ENCODE results near the gene ENAM.

ENAM gene

GRCh38 chr4:70628444-70628843 is at the start of gene ENAM:
Gene ENAM (plus strand): TSS chr4:70628744. CDS start chr4:70629501, 757 bp downstream.
- no peak within 1 kb of the TSS for H2AFZ ChIP-seq (ENCODE audit: low read length)

DNA sequence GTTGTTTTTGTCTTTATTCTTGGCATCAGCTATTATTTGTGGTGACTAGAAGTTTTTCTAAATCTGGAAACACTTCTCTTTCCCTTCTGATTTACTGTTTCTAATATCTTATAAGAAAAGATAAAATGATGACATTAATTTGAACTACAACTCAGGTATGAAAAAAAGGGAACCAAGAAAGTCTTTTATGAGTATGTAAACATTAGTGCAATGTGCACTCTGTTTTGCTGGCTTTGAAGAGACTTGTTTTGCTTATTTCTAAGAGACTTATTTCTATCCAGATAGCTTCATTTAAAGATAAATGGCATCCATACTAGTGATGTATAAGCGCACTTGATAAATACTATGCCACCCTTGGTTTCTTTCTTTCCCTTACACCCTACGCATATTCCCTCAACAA is 46.6 kb upstream of the ENAM start:
- H3K4me1 ChIP-seq (ENCODE audit: insufficient read depth, low read length, severe bottlenecking) = no peaks in the 10 kb centered on the region
- no peaks in the 10 kb centered on the region for H3K9me3 ChIP-seq (ENCODE audit: low read length)
- H3K27ac ChIP-seq (ENCODE audit: low read depth, low read length, poor library complexity, severe bottlenecking) = no peak overlapping the region
- H3K9me2 ChIP-seq (ENCODE audit: low read depth, low read length) = no peaks in the 10 kb centered on the region
- no peaks in the 10 kb centered on the region for H3F3A ChIP-seq (ENCODE audit: insufficient read depth, low read length)
- H3K27me3 ChIP-seq (ENCODE audit: insufficient read depth, low read length) = no peaks in the 10 kb centered on the region
- no peak overlapping the region for H3K9ac ChIP-seq (ENCODE audit: low read length)
- no peak overlapping the region for H3K4me2 ChIP-seq (ENCODE audit: low read length)
- no peaks in the 10 kb centered on the region for H3K79me2 ChIP-seq (ENCODE audit: insufficient read depth, low read length)
- H4K20me1 ChIP-seq (ENCODE audit: insufficient read depth, low read length) = no peaks in the 10 kb centered on the region
- no peaks in the 10 kb centered on the region for H3K36me3 ChIP-seq (ENCODE audit: insufficient read depth, low read length)
- no peak overlapping the region for H2AFZ ChIP-seq (ENCODE audit: low read length)
- H3K4me3 ChIP-seq (ENCODE audit: low read depth, low read length, poor library complexity, severe bottlenecking) = no peak overlapping the region
- TF ChIP-seq CTCF (IDR thresholded peaks at IDR 0.05; ENCODE audit: low read length) = no peak
- no peak for TF ChIP-seq EZH2 (IDR thresholded peaks at IDR 0.05; ENCODE audit: borderline replicate concordance, low read length)

More at GRCh38 chr4:70628444-70628843, at the start of gene ENAM:
- H3K27me3 ChIP-seq (ENCODE audit: insufficient read depth, low read length) = no peaks in the 10 kb centered on the region
- TF ChIP-seq CTCF (IDR thresholded peaks at IDR 0.05; ENCODE audit: low read length) = no peak
- TF ChIP-seq EZH2 (IDR thresholded peaks at IDR 0.05; ENCODE audit: borderline replicate concordance, low read length) = no peak
- H3K36me3 ChIP-seq (ENCODE audit: insufficient read depth, low read length) = no peaks in the 10 kb centered on the region
- H3K9ac ChIP-seq (ENCODE audit: low read length) = no peak within 1 kb of the TSS
- no peaks in the 10 kb centered on the region for H3K79me2 ChIP-seq (ENCODE audit: insufficient read depth, low read length)
- no peaks in the 10 kb centered on the region for H3K9me2 ChIP-seq (ENCODE audit: low read depth, low read length)
- peaks cover 8% of the 10 kb centered on the region for H3K4me1 ChIP-seq (ENCODE audit: insufficient read depth, low read length, severe bottlenecking)
- no peak within 1 kb of the TSS for H3K4me3 ChIP-seq (ENCODE audit: low read depth, low read length, poor library complexity, severe bottlenecking)
- no peaks in the 10 kb centered on the region for H4K20me1 ChIP-seq (ENCODE audit: insufficient read depth, low read length)
- no peaks in the 10 kb centered on the region for H3K9me3 ChIP-seq (ENCODE audit: low read length)
- H3K4me2 ChIP-seq (ENCODE audit: low read length) = no peak within 1 kb of the TSS
- no peaks in the 10 kb centered on the region for H3F3A ChIP-seq (ENCODE audit: insufficient read depth, low read length)
- H3K27ac ChIP-seq (ENCODE audit: low read depth, low read length, poor library complexity, severe bottlenecking) = no peak within 1 kb of the TSS

DNA sequence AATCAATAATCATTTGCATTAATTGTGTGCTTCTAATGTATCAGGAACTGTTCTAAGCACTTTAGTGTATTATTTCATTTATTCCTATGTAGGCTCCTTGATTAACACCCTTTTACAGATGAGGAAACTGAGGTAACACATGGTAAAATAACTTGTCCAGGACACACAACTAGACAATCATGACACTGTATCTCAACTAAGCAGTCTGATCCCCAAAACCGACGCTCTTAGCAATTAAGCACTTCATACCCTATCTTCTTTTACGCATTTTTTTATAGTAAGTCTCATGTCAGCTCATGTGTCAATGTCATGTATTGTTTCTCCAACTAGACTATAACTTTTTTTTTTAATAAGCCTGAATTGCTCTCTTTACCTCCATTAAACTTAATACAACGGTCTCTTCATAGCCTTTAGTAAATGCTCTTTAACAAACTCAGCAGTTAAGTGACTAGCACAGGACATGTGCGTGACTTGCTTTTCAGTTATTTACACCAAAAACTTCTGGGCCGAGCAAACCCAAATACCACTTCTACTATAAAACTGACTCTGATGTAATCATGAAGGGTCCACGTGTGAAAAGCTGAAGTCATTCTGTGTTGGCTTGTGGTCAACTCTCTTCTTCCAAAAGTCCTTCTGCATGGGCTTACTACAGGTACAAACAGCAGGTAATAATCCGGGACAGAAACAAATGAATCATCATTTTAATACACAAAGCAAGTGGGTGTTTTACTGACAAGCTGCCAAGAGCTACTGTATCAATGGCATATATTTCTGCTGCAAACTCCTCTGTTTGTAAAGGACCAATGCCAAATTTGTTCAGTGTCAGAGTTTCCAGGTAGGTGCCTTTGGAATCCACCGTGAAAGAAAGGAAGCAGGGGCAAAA is 44.4 kb upstream of the ENAM start:
- H3K36me3 ChIP-seq (ENCODE audit: insufficient read depth, low read length) = no peaks in the 10 kb centered on the region
- H3F3A ChIP-seq (ENCODE audit: insufficient read depth, low read length) = no peaks in the 10 kb centered on the region
- no peaks in the 10 kb centered on the region for H3K79me2 ChIP-seq (ENCODE audit: insufficient read depth, low read length)
- H3K4me3 ChIP-seq (ENCODE audit: low read depth, low read length, poor library complexity, severe bottlenecking) = no peak overlapping the region
- no peaks in the 10 kb centered on the region for H3K4me1 ChIP-seq (ENCODE audit: insufficient read depth, low read length, severe bottlenecking)
- H3K4me2 ChIP-seq (ENCODE audit: low read length) = no peak overlapping the region
- no peak for TF ChIP-seq EZH2 (IDR thresholded peaks at IDR 0.05; ENCODE audit: borderline replicate concordance, low read length)
- no peaks in the 10 kb centered on the region for H4K20me1 ChIP-seq (ENCODE audit: insufficient read depth, low read length)
- H3K27ac ChIP-seq (ENCODE audit: low read depth, low read length, poor library complexity, severe bottlenecking) = no peak overlapping the region
- H3K9ac ChIP-seq (ENCODE audit: low read length) = no peak overlapping the region
- no peaks in the 10 kb centered on the region for H3K9me2 ChIP-seq (ENCODE audit: low read depth, low read length)
- H2AFZ ChIP-seq (ENCODE audit: low read length) = no peak overlapping the region
- no peaks in the 10 kb centered on the region for H3K27me3 ChIP-seq (ENCODE audit: insufficient read depth, low read length)
- no peaks in the 10 kb centered on the region for H3K9me3 ChIP-seq (ENCODE audit: low read length)

Data from OCI-LY1 (cell line).